OCI-LY1 (cell line): ENCODE data around the gene ALCAM.

Experiments
- H2AFZ ChIP-seq: fragments of 200-600 bp; sonication (generic), shearing (Covaris generic); 2 replicates; pipeline ENCODE4 v1.6.0; 2014; ENCODE audit warnings: antibody characterized with exemption, mild to moderate bottlenecking, low read length
- H3F3A ChIP-seq: fragments of 200-600 bp; sonication (generic), shearing (Covaris generic); 2 replicates; pipeline ENCODE4 v1.6.0; 2014; ENCODE audit warnings: mild to moderate bottlenecking, antibody characterized with exemption, low read length, moderate library complexity; ENCODE audit not compliant: insufficient read depth
- H3K27ac ChIP-seq: fragments of 200-600 bp; sonication (generic); 2 replicates; pipeline ENCODE4 v1.5.1; 2014; ENCODE audit warnings: low read length, mixed run types, mild to moderate bottlenecking, low read depth; ENCODE audit not compliant: poor library complexity, severe bottlenecking
- H3K27me3 ChIP-seq: fragments of 200-600 bp; sonication (generic); 2 replicates; pipeline ENCODE4 v1.6.0; 2014; ENCODE audit warnings: antibody characterized with exemption, mild to moderate bottlenecking, low read length, moderate library complexity; ENCODE audit not compliant: insufficient read depth
- H3K36me3 ChIP-seq: fragments of 200-600 bp; sonication (generic); 2 replicates; pipeline ENCODE4 v1.6.1; 2014; ENCODE audit warnings: mild to moderate bottlenecking, antibody characterized with exemption, low read length, moderate library complexity, mixed read lengths; ENCODE audit not compliant: insufficient read depth
- H3K4me1 ChIP-seq: fragments of 200-600 bp; sonication (generic); 2 replicates; pipeline ENCODE4 v1.5.1; 2014; ENCODE audit warnings: mild to moderate bottlenecking, low read length, moderate library complexity; ENCODE audit not compliant: insufficient read depth, severe bottlenecking
- H3K4me2 ChIP-seq: fragments of 200-600 bp; sonication (generic), shearing (Covaris generic); 2 replicates; pipeline ENCODE4 v1.6.1; 2014; ENCODE audit warnings: low read length
- H3K4me3 ChIP-seq: fragments of 200-600 bp; sonication (generic); 2 replicates; pipeline ENCODE4 v1.5.1; 2014; ENCODE audit warnings: low read length, low read depth, mild to moderate bottlenecking, mixed read lengths; ENCODE audit not compliant: poor library complexity, severe bottlenecking
- H3K79me2 ChIP-seq: fragments of 200-600 bp; shearing (Covaris generic); 2 replicates; pipeline ENCODE4 v1.6.1; 2016; ENCODE audit warnings: mixed run types, low read length, mixed read lengths; ENCODE audit not compliant: insufficient read depth
- H3K9ac ChIP-seq: fragments of 200-600 bp; sonication (generic), shearing (Covaris generic); 2 replicates; pipeline ENCODE4 v1.6.1; 2014; ENCODE audit warnings: mild to moderate bottlenecking, low read length, mixed read lengths
- H3K9me2 ChIP-seq: fragments of 200-600 bp; sonication (generic), shearing (Covaris generic); 2 replicates; pipeline ENCODE4 v1.6.1; 2014; ENCODE audit warnings: low read depth, mild to moderate bottlenecking, low read length, mixed read lengths
- H3K9me3 ChIP-seq: fragments of 200-600 bp; shearing (Covaris generic); 2 replicates; pipeline ENCODE4 v1.6.1; 2014; ENCODE audit warnings: low read length, mixed read lengths
- H4K20me1 ChIP-seq: fragments of 200-600 bp; sonication (generic), shearing (Covaris generic); 2 replicates; pipeline ENCODE4 v1.6.0; 2016; ENCODE audit warnings: mild to moderate bottlenecking, low read length; ENCODE audit not compliant: insufficient read depth
- EZH2 ChIP-seq: fragments of 200-600 bp; sonication (generic), shearing (Covaris generic); IDR thresholded peaks from 2 replicates; pipeline ENCODE4 v1.8.0; 2017; ENCODE audit warnings: borderline replicate concordance, mixed run types, mild to moderate bottlenecking, antibody characterized with exemption, low read length, moderate library complexity, mixed read lengths
- TF ChIP-seq, protein P1 (sequence below): fragments of 200-600 bp; sonication (generic), shearing (Covaris generic); IDR thresholded peaks from 2 replicates; pipeline ENCODE4 v1.5.1; 2017; ENCODE audit warnings: mild to moderate bottlenecking, antibody characterized with exemption, low read length, moderate library complexity, mixed read lengths

Gene ALCAM

DNA sequence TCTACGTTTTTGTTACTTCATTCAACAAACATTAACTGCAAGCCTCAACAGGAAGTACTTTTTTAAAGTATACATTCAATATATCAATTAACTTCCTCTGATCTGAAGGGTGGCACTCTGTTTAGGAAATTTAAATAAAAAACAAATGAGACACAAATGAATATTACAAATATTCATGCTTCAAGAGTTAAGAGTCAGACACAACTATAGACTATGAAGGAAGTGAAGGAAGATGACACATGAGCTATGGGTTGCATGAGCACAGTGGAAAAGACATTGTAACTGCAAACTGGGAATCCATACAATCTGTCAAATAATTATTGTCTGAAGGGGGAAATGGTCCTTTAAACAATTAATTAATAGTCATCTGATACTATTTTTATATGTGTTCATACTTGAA is 26.8 kb upstream of the ALCAM start:
- Histone ChIP-seq H3K79me2 (no peaks in the 10 kb centered on the region), H3K9me3 (no peaks in the 10 kb centered on the region), H3K9ac (no peak overlapping the region), H3K9me2 (no peaks in the 10 kb centered on the region), H4K20me1 (no peaks in the 10 kb centered on the region), H3K36me3 (no peaks in the 10 kb centered on the region), H2AFZ (no peak overlapping the region), H3K27ac (no peak overlapping the region), H3K4me1 (no peaks in the 10 kb centered on the region), H3F3A (no peaks in the 10 kb centered on the region), H3K4me3 (no peak overlapping the region), H3K4me2 (no peak overlapping the region), H3K27me3 (no peaks in the 10 kb centered on the region)
- no peak for TF ChIP-seq EZH2
- TF ChIP-seq, protein P1, sequence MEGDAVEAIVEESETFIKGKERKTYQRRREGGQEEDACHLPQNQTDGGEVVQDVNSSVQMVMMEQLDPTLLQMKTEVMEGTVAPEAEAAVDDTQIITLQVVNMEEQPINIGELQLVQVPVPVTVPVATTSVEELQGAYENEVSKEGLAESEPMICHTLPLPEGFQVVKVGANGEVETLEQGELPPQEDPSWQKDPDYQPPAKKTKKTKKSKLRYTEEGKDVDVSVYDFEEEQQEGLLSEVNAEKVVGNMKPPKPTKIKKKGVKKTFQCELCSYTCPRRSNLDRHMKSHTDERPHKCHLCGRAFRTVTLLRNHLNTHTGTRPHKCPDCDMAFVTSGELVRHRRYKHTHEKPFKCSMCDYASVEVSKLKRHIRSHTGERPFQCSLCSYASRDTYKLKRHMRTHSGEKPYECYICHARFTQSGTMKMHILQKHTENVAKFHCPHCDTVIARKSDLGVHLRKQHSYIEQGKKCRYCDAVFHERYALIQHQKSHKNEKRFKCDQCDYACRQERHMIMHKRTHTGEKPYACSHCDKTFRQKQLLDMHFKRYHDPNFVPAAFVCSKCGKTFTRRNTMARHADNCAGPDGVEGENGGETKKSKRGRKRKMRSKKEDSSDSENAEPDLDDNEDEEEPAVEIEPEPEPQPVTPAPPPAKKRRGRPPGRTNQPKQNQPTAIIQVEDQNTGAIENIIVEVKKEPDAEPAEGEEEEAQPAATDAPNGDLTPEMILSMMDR, result no peak

GRCh38 chr3:105343991-105344390 is 22.7 kb upstream of the ALCAM start:
- Histone ChIP-seq H3K4me3 (no peak overlapping the region), H3K9ac (no peak overlapping the region), H3K9me2 (no peaks in the 10 kb centered on the region), H3K27ac (no peak overlapping the region), H3K36me3 (no peaks in the 10 kb centered on the region), H4K20me1 (no peaks in the 10 kb centered on the region), H3K4me2 (no peak overlapping the region), H3K27me3 (no peaks in the 10 kb centered on the region), H3K4me1 (no peaks in the 10 kb centered on the region), H3F3A (no peaks in the 10 kb centered on the region), H3K9me3 (no peaks in the 10 kb centered on the region), H2AFZ (no peak overlapping the region), H3K79me2 (no peaks in the 10 kb centered on the region)
- no peak for TF ChIP-seq EZH2
- TF ChIP-seq, protein P1, result no peak

DNA sequence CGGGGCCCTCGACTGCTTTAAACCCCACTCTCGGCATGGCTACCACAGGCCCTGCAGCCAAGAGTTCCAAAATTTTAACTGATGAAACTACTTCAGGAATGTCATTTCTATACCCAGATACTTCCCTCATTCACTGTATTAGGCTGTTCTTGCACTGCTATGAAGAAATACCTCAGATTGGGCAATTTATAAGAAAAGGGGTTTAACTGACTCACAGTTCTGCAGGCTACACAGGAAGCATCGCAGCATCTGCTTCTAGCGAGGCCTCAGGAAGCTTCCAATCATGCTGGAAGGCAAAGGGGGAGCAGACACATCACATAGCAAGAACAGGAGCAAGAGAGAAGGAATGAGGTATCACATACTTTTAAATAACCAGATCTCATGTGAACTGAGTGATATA is 21.6 kb upstream of the ALCAM start:
- Histone ChIP-seq H3K4me1 (no peaks in the 10 kb centered on the region), H3K79me2 (no peaks in the 10 kb centered on the region), H3K9me3 (no peaks in the 10 kb centered on the region), H3K9me2 (no peaks in the 10 kb centered on the region), H2AFZ (no peak overlapping the region), H3K4me2 (no peak overlapping the region), H3F3A (no peaks in the 10 kb centered on the region), H3K36me3 (no peaks in the 10 kb centered on the region), H3K27ac (no peak overlapping the region), H3K9ac (no peak overlapping the region), H3K27me3 (no peaks in the 10 kb centered on the region), H3K4me3 (no peak overlapping the region), H4K20me1 (no peaks in the 10 kb centered on the region)
- no peak for TF ChIP-seq EZH2
- TF ChIP-seq, protein P1, result no peak
